Smooth muscle cell (in vitro differentiated cells): Measurements from ENCODE around the gene IRF7. TPM values are rescaled to one million over a fixed set of nuclear protein-coding genes. Genes with fewer than 3 reads are reported as not detected.

Experiments used
- DNase-seq: peaks from one replicate; lab custom pipeline; 2025; ENCODE audit not compliant: unreplicated experiment; lab: John Stamatoyannopoulos, UW
- H2AFZ ChIP-seq: fragments of 200-600 bp; sonication (generic); 2 replicates; pipeline ENCODE4 v1.6.0; 2016; ENCODE audit warnings: antibody characterized with exemption, low read depth, mild to moderate bottlenecking
- H3F3A ChIP-seq: fragments of 200-600 bp; sonication (generic); 2 replicates; pipeline ENCODE4 v1.6.0; 2017; ENCODE audit warnings: antibody characterized with exemption, low read depth
- H3K27ac ChIP-seq: fragments of 200-600 bp; sonication (generic); 2 replicates; pipeline ENCODE4 v1.5.1; 2016; ENCODE audit warnings: low read depth, mild to moderate bottlenecking
- H3K27me3 ChIP-seq: fragments of 200-600 bp; sonication (generic); 2 replicates; pipeline ENCODE4 v1.6.1; 2016; ENCODE audit warnings: low read depth, mild to moderate bottlenecking
- H3K36me3 ChIP-seq: fragments of 200-600 bp; sonication (generic); 2 replicates; pipeline ENCODE4 v1.5.1; 2016; ENCODE audit warnings: low read depth
- H3K4me1 ChIP-seq: fragments of 200-600 bp; sonication (generic); 2 replicates; pipeline ENCODE4 v1.5.1; 2016; ENCODE audit warnings: low read depth
- H3K4me2 ChIP-seq: fragments of 200-600 bp; sonication (generic); 2 replicates; pipeline ENCODE4 v1.6.0; 2016; ENCODE audit warnings: mild to moderate bottlenecking
- H3K4me3 ChIP-seq: fragments of 200-600 bp; sonication (generic); 2 replicates; pipeline ENCODE4 v1.5.1; 2016; ENCODE audit warnings: mild to moderate bottlenecking
- H3K79me2 ChIP-seq: fragments of 200-600 bp; sonication (generic); 2 replicates; pipeline ENCODE4 v1.6.0; 2016; ENCODE audit warnings: low read depth, mild to moderate bottlenecking
- H3K9ac ChIP-seq: fragments of 200-600 bp; sonication (generic); 2 replicates; pipeline ENCODE4 v1.6.0; 2016; ENCODE audit warnings: low read depth
- H3K9me3 ChIP-seq: fragments of 200-600 bp; sonication (generic); replicated peaks from 2 replicates; pipeline ENCODE4 v1.5.1; 2016; ENCODE audit warnings: low read depth
- H4K20me1 ChIP-seq: fragments of 200-600 bp; sonication (generic); 2 replicates; pipeline ENCODE4 v1.6.0; 2016; ENCODE audit warnings: low read depth
- CTCF ChIP-seq: fragments of 200-600 bp; sonication (generic); IDR thresholded peaks from 2 replicates; pipeline ENCODE4 v1.5.1; 2017; ENCODE audit warnings: borderline replicate concordance, mild to moderate bottlenecking, antibody characterized with exemption; ENCODE audit not compliant: insufficient read depth, poor library complexity, severe bottlenecking
- WGBS: methylation state at CpG from one replicate; pipeline ENCODE4 v1.1.7; 2016; ENCODE audit warnings: low lambda C conversion rate; 5-methylcytosine and 5-hydroxymethylcytosine counted together
- polyA plus RNA-seq: library from polyadenylated mRNA; unstranded; fragments of >200 nt; fragmentation: Nextera tagmentation; extraction: Ambion mirVana; gene quantifications from 2 replicates; pipeline ENCODE4 v1.2.1, GENCODE V29; 2016
- total RNA-seq: library from RNA; depleted of rRNA; stranded (reverse); fragments of >200 nt; gene quantifications from 2 replicates; pipeline ENCODE4 v1.2.3, GENCODE V29; 2014

The IRF7 gene
- total and polyA plus RNA-seq, 2 experiments from 2014 or later = 7.1 to 14.3 TPM

DNA sequence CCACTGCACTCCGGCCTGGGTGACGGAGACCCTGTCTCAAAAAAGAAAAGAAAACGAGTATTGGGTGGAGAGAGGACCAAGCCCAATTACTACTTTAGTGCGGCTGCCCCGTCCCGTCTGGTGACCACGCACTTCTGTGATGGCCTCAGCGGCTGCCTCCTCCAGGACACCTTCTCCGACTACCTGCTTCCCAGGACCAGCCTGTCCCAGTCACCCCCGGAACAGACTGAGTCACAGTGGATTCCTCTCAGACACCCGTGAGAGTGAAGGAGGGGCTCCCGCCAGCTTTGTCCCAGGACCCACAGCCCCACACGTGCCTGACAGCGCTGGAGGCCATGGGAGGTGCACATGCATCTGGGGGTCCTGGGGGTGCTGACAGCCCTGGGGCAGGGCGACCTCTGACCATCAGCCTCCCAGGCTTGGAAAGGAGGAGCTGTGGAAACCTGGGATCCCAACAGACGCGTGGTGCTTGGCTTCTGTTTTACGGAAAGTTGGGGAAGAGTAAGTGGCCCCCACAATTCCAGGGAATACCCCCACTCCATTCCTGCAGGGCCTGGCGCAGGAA, 26.1 kb upstream of the IRF7 start:
- no peaks in the 10 kb centered on the region for H3K36me3 ChIP-seq
- no peak overlapping the region for H3K27ac ChIP-seq
- H3F3A ChIP-seq = no peaks in the 10 kb centered on the region
- TF ChIP-seq CTCF = no peak
- H3K4me1 ChIP-seq = peaks cover 23% of the 10 kb centered on the region
- H2AFZ ChIP-seq = no peak overlapping the region
- H4K20me1 ChIP-seq = peaks cover 57% of the 10 kb centered on the region
- no peak overlapping the region for H3K4me3 ChIP-seq
- H3K79me2 ChIP-seq = no peaks in the 10 kb centered on the region
- 92% methylated on average over 19 of the region's 19 CpGs for WGBS
- no peak for DNase-seq
- H3K27me3 ChIP-seq = peaks cover 12% of the 10 kb centered on the region
- no peak overlapping the region for H3K9ac ChIP-seq
- no peaks in the 10 kb centered on the region for H3K9me3 ChIP-seq
- no peak overlapping the region for H3K4me2 ChIP-seq

- H3K9ac ChIP-seq = no peak overlapping the region
- H3K4me1 ChIP-seq = peaks cover 23% of the 10 kb centered on the region
- peaks cover 71% of the 10 kb centered on the region for H4K20me1 ChIP-seq
- no peaks in the 10 kb centered on the region for H3K9me3 ChIP-seq
- no peaks in the 10 kb centered on the region for H3K36me3 ChIP-seq
- H3F3A ChIP-seq = no peaks in the 10 kb centered on the region
- no peak overlapping the region for H2AFZ ChIP-seq
- peaks cover 21% of the 10 kb centered on the region for H3K27me3 ChIP-seq
- no peaks in the 10 kb centered on the region for H3K79me2 ChIP-seq
- H3K4me3 ChIP-seq = no peak overlapping the region
- no peak overlapping the region for H3K4me2 ChIP-seq
- 51% methylated on average over 24 of the region's 69 CpGs for WGBS
- no peak for DNase-seq
- TF ChIP-seq CTCF = no peak
- no peak overlapping the region for H3K27ac ChIP-seq
Observed at GRCh38 chr11:640021-640706, 24.4 kb upstream of the IRF7 start.

DNA sequence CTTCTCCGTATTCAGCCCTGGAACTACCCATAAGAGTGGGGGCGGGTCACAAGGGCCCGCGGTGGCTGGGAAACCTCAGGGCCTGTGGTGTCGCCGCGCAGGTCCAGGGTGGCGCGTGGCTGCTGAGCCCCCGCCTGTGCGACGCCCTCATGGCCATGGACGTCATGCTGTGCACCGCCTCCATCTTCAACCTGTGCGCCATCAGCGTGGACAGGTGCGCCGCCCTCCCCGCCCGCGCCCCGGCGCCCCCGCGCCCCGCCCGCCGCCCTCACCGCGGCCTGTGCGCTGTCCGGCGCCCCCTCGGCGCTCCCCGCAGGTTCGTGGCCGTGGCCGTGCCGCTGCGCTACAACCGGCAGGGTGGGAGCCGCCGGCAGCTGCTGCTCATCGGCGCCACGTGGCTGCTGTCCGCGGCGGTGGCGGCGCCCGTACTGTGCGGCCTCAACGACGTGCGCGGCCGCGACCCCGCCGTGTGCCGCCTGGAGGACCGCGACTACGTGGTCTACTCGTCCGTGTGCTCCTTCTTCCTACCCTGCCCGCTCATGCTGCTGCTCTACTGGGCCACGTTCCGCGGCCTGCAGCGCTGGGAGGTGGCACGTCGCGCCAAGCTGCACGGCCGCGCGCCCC, 23.7 kb upstream of the IRF7 start:
- peak overlapping the region; percentile 77 for H3K4me2 ChIP-seq
- DNase-seq = no peak
- H2AFZ ChIP-seq = no peak overlapping the region
- H3F3A ChIP-seq = no peaks in the 10 kb centered on the region
- H4K20me1 ChIP-seq = peaks cover 75% of the 10 kb centered on the region
- H3K9me3 ChIP-seq = no peaks in the 10 kb centered on the region
- peaks cover 23% of the 10 kb centered on the region for H3K4me1 ChIP-seq
- H3K27me3 ChIP-seq = peaks cover 21% of the 10 kb centered on the region
- H3K79me2 ChIP-seq = no peaks in the 10 kb centered on the region
- peak overlapping the region; percentile 53 for H3K9ac ChIP-seq
- H3K36me3 ChIP-seq = no peaks in the 10 kb centered on the region
- no peak for TF ChIP-seq CTCF
- H3K27ac ChIP-seq = peak overlapping the region; percentile 85
- peak overlapping the region; percentile 9 for H3K4me3 ChIP-seq
- WGBS = 3% methylated on average over 42 of the region's 80 CpGs
